H9 (cell line): Measurements from ENCODE around the gene MMRN2. TPM values are rescaled to one million over a fixed set of nuclear protein-coding genes. Genes with fewer than 3 reads are reported as not detected.

Experiments used
- DNase-seq: peaks from one replicate; pipeline ENCODE4 v3.0.0-alpha.2; 2017
- H2AFZ ChIP-seq: one replicate; pipeline ENCODE4 v1.6.1; 2013; ENCODE audit warnings: mild to moderate bottlenecking, low read length, control low read depth, moderate library complexity
- H2AK5ac ChIP-seq: 2 replicates; pipeline ENCODE4 v1.6.1; 2013; ENCODE audit warnings: low read length, control low read depth, mixed read lengths; ENCODE audit not compliant: insufficient read length
- H2BK120ac ChIP-seq: one replicate; pipeline ENCODE4 v1.6.1; 2013; ENCODE audit warnings: low read depth, mild to moderate bottlenecking, low read length, control low read depth, inconsistent platforms; ENCODE audit not compliant: poor library complexity, severe bottlenecking
- H2BK12ac ChIP-seq: 2 replicates; pipeline ENCODE4 v1.6.1; 2013; ENCODE audit warnings: low read length, control low read depth, mixed read lengths, low read depth; ENCODE audit not compliant: insufficient read length
- H2BK15ac ChIP-seq: 2 replicates; pipeline ENCODE4 v1.6.1; 2013; ENCODE audit warnings: low read depth, low read length, control low read depth
- H2BK20ac ChIP-seq: one replicate; pipeline ENCODE4 v1.6.1; 2013; ENCODE audit warnings: low read depth, mild to moderate bottlenecking, low read length, control low read depth, inconsistent platforms; ENCODE audit not compliant: poor library complexity, severe bottlenecking
- H2BK5ac ChIP-seq: 2 replicates; pipeline ENCODE4 v1.6.1; 2013; ENCODE audit warnings: low read length, control low read depth, mixed read lengths; ENCODE audit not compliant: insufficient read length
- H3K14ac ChIP-seq: 2 replicates; pipeline ENCODE4 v1.6.1; 2013; ENCODE audit warnings: low read length, control low read depth; ENCODE audit not compliant: insufficient read depth
- H3K18ac ChIP-seq: 2 replicates; pipeline ENCODE4 v1.6.1; 2013; ENCODE audit warnings: low read depth, mild to moderate bottlenecking, mixed read lengths, low read length, control low read depth; ENCODE audit not compliant: insufficient read length
- H3K23ac ChIP-seq: 2 replicates; pipeline ENCODE4 v1.6.1; 2013; ENCODE audit warnings: low read length, control low read depth, mixed read lengths, low read depth; ENCODE audit not compliant: insufficient read length
- H3K23me2 ChIP-seq: 2 replicates; pipeline ENCODE4 v1.6.1; 2013; ENCODE audit warnings: low read depth, mild to moderate bottlenecking, mixed read lengths, low read length, control low read depth; ENCODE audit not compliant: insufficient read length, poor library complexity, severe bottlenecking
- H3K27ac ChIP-seq: 2 replicates; pipeline ENCODE4 v1.5.1; 2013; ENCODE audit warnings: low read length, control low read depth, mixed read lengths, low read depth; ENCODE audit not compliant: insufficient read length
- H3K27me3 ChIP-seq: 2 replicates; pipeline ENCODE4 v1.6.1; 2013; ENCODE audit warnings: low read length, control low read depth, inconsistent platforms; ENCODE audit not compliant: insufficient read depth
- H3K4ac ChIP-seq: 2 replicates; pipeline ENCODE4 v1.6.1; 2013; ENCODE audit warnings: low read depth, mild to moderate bottlenecking, control low read depth, inconsistent platforms, low read length, moderate library complexity
- H3K4me1 ChIP-seq: 2 replicates; pipeline ENCODE4 v1.6.1; 2013; ENCODE audit warnings: low read length, control low read depth, inconsistent platforms; ENCODE audit not compliant: insufficient read depth
- H3K4me2 ChIP-seq: 2 replicates; pipeline ENCODE4 v1.6.1; 2013; ENCODE audit warnings: low read length, control low read depth, mixed read lengths; ENCODE audit not compliant: insufficient read length, insufficient read depth
- H3K56ac ChIP-seq: 2 replicates; pipeline ENCODE4 v1.6.1; 2013; ENCODE audit warnings: low read depth, mild to moderate bottlenecking, mixed read lengths, low read length, control low read depth; ENCODE audit not compliant: insufficient read length
- H3K79me1 ChIP-seq: 2 replicates; pipeline ENCODE4 v1.6.1; 2013; ENCODE audit warnings: low read depth, mild to moderate bottlenecking, moderate library complexity, low read length, control low read depth, inconsistent platforms; ENCODE audit not compliant: insufficient read depth, poor library complexity, severe bottlenecking
- H3K79me2 ChIP-seq: 2 replicates; pipeline ENCODE4 v1.6.1; 2013; ENCODE audit warnings: low read length, control low read depth, inconsistent platforms; ENCODE audit not compliant: insufficient read depth
- H3K9ac ChIP-seq: 2 replicates; pipeline ENCODE4 v1.6.1; 2013; ENCODE audit warnings: low read length, control low read depth, mixed read lengths; ENCODE audit not compliant: insufficient read length; ENCODE audit errors: extremely low read depth
- H3K9me3 ChIP-seq: one replicate; pipeline ENCODE4 v1.6.1; 2013; ENCODE audit warnings: low read depth, low read length, inconsistent platforms; ENCODE audit not compliant: control insufficient read depth
- H3T11ph ChIP-seq: one replicate; pipeline ENCODE4 v1.6.1; 2013; ENCODE audit warnings: mild to moderate bottlenecking, low read length, control low read depth, inconsistent platforms
- H4K20me1 ChIP-seq: one replicate; pipeline ENCODE4 v1.6.1; 2013; ENCODE audit not compliant: control insufficient read depth, insufficient read length, insufficient read depth
- H4K5ac ChIP-seq: 2 replicates; pipeline ENCODE4 v1.6.1; 2013; ENCODE audit warnings: low read depth, mild to moderate bottlenecking, mixed read lengths, low read length, control low read depth; ENCODE audit not compliant: insufficient read length
- H4K8ac ChIP-seq: replicated peaks from 2 replicates; pipeline ENCODE4 v1.6.1; 2013; ENCODE audit warnings: low read length, control low read depth, mixed read lengths, low read depth; ENCODE audit not compliant: insufficient read length
- H4K91ac ChIP-seq: 2 replicates; pipeline ENCODE4 v1.6.1; 2013; ENCODE audit warnings: low read depth, mild to moderate bottlenecking, moderate library complexity, mixed read lengths, low read length, control low read depth; ENCODE audit not compliant: insufficient read length
- H3K27ac Mint-ChIP-seq, 3 experiments: 2 replicates in 2 of 3; 3 replicates in 1 of 3; pipeline ENCODE4 v1.8.0; 2020 to 2021; ENCODE audit warnings: mixed read lengths in 3 of 3, mild to moderate bottlenecking in 1 of 3, moderate library complexity in 1 of 3
- H3K27me3 Mint-ChIP-seq: 2 replicates; pipeline ENCODE4 v1.8.0; 2021; ENCODE audit warnings: low read depth, mild to moderate bottlenecking, moderate library complexity, mixed read lengths
- H3K36me3 Mint-ChIP-seq, 3 experiments: 2 replicates in 2 of 3; 3 replicates in 1 of 3; pipeline ENCODE4 v1.8.0; 2020 to 2021; ENCODE audit warnings: low read depth in 3 of 3, mixed read lengths in 3 of 3; ENCODE audit not compliant: insufficient read depth in 1 of 3
- H3K4me1 Mint-ChIP-seq, 2 experiments: 2 replicates each; pipeline ENCODE4 v1.8.0; 2020; ENCODE audit warnings: mixed read lengths in 2 of 2
- H3K4me3 Mint-ChIP-seq, 2 experiments: 2 replicates in 1 of 2; 3 replicates in 1 of 2; pipeline ENCODE4 v1.8.0; 2020 to 2021; ENCODE audit warnings: mild to moderate bottlenecking in 2 of 2, mixed read lengths in 2 of 2, moderate library complexity in 1 of 2
- H3K9me3 Mint-ChIP-seq, 2 experiments: 2 replicates in 1 of 2; 3 replicates in 1 of 2; pipeline ENCODE4 v1.8.0; 2020; ENCODE audit warnings: mild to moderate bottlenecking in 2 of 2, mixed read lengths in 2 of 2, moderate library complexity in 1 of 2
- CTCF ChIP-seq: fragments of 200-600 bp; sonication (generic); conservative IDR thresholded peaks from 3 replicates; pipeline ENCODE4 v1.8.0; 2021; ENCODE audit warnings: antibody characterized with exemption, mild to moderate bottlenecking
- WGBS: extraction: QIAGEN DNeasy Blood & Tissue Kit; methylation state at CpG from one replicate; pipeline ENCODE4 v1.1.7; 2013; ENCODE audit warnings: missing lambda C conversion rate, low lambda C conversion rate, mixed read lengths; ENCODE audit not compliant: insufficient read length; ENCODE audit errors: extremely low coverage; 5-methylcytosine and 5-hydroxymethylcytosine counted together
- total RNA-seq: library from RNA; stranded (reverse); gene quantifications from 2 replicates; pipeline ENCODE4 v1.2.1, GENCODE V29; 2021

Gene MMRN2
- total RNA-seq, 1 experiment from 2014 or later = 1.0 TPM

DNA sequence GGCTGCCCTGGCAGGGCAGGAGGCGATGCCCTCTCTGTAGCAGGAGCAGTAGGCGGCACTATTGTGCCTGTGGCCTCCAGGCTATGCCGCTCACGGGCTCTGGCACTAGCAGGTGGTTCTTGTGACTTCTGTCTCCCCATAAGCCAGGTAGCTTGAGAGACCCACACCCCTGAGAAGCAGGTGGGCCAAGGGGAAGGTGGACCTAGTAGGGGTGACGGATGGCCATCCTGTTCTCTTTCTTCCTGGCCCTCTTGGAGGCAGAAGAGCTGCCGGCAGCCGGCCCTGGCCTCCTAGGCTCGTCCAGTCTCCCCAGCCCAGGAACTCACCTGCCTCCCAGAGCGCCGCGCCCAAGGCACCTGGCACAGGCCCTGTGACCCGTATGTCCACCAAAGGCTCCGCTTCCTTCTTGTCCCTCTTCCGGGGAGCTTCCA is 15.4 kb downstream of the MMRN2 start:
- no peak for TF ChIP-seq CTCF
- Histone ChIP-seq H3K23ac (no peak overlapping the region), H2AK5ac (no peak overlapping the region), H2BK20ac (no peak overlapping the region), H3K4me1 (no peaks in the 10 kb centered on the region), H3K4ac (no peak overlapping the region), H3K9me3 (no peaks in the 10 kb centered on the region), H3K4me2 (no peak overlapping the region), H2AFZ (no peak overlapping the region), H3K18ac (no peak overlapping the region), H3K23me2 (no peaks in the 10 kb centered on the region), H3K9ac (no peak overlapping the region), H3T11ph (no peak overlapping the region), H3K14ac (no peak overlapping the region), H4K5ac (no peak overlapping the region), H3K27me3 (no peaks in the 10 kb centered on the region), H2BK12ac (no peak overlapping the region), H3K27ac (no peak overlapping the region), H3K79me1 (no peaks in the 10 kb centered on the region), H4K8ac (no peak overlapping the region), H3K79me2 (no peaks in the 10 kb centered on the region), H3K56ac (no peak overlapping the region), H2BK5ac (no peak overlapping the region), H4K20me1 (no peaks in the 10 kb centered on the region), H4K91ac (no peak overlapping the region), H2BK120ac (no peak overlapping the region), H2BK15ac (no peak overlapping the region)
- H3K9me3 Mint-ChIP-seq = no peaks in the 10 kb centered on the region; a peak in 2 of 5 replicates
- DNase-seq = peak; percentile 35
- peaks cover 7% of the 10 kb centered on the region for H3K27me3 Mint-ChIP-seq
- H3K36me3 Mint-ChIP-seq = no peaks in the 10 kb centered on the region; a peak in 1 of 7 replicates
- H3K27ac Mint-ChIP-seq = peak overlapping the region in 1 of 3 experiments; percentile 73; a peak in 1 of 7 replicates
- H3K4me3 Mint-ChIP-seq = no peak overlapping the region; a peak in 1 of 5 replicates
- H3K4me1 Mint-ChIP-seq = peaks cover 14 to 15% of the 10 kb centered on the region in 2 experiments
- WGBS = no CpG with 5 or more reads among the region's 14 CpGs
